ENCODE data around the gene BMF. TPM values are rescaled to one million over a fixed set of nuclear protein-coding genes. Genes with fewer than 3 reads are reported as not detected.

BMF gene
- total RNA-seq, 2 experiments from 2014 or later, result 4.8 to 11.1 TPM

GRCh38 chr15:40081691-40082194 lies 26.9 kb downstream of the BMF start:
- no peak overlapping the region for H2AFZ ChIP-seq (ENCODE audit: low read length)
- intact Hi-C loops (cut with micrococcal nuclease; ENCODE audit: unreplicated experiment), result no loop called here
- H3K79me2 ChIP-seq (ENCODE audit: insufficient read depth, low read depth, low read length), result no peaks in the 10 kb centered on the region
- H3K4me3 ChIP-seq (ENCODE audit: low read depth, low read length, poor library complexity, severe bottlenecking), result no peak overlapping the region
- TF ChIP-seq CTCF (conservative IDR thresholded peaks at IDR 0.05; ENCODE audit: low read length) (no peak), EZH2phosphoT487 (IDR thresholded peaks at IDR 0.05; ENCODE audit: borderline replicate concordance, low read depth, low read length) (no peak)
- DNase-seq (ENCODE audit: low spot score), result no peak
- ChIA-PET POLR2A (interaction anchor here (1.1 kb wide), 1 partner anchor 15 kb away, joined by 3 read pairs; no protein-coding TSS in a partner anchor), CTCF (ENCODE audit: unreplicated experiment) (no interaction called here)
- peaks cover 27% of the 10 kb centered on the region for H3K4me1 ChIP-seq (ENCODE audit: insufficient read depth, low read length, poor library complexity, severe bottlenecking)
- H4K20me1 ChIP-seq (ENCODE audit: insufficient read depth, low read length), result no peaks in the 10 kb centered on the region
- H3K9me3 ChIP-seq (ENCODE audit: low read length), result no peaks in the 10 kb centered on the region
- no peak overlapping the region for H3K27ac ChIP-seq (ENCODE audit: low read depth, low read length, poor library complexity, severe bottlenecking)
- H3K4me2 ChIP-seq (ENCODE audit: low read length), result peak overlapping the region; percentile 46; the same call in 1 of the 2 replicates
- no peaks in the 10 kb centered on the region for H3K36me3 ChIP-seq (ENCODE audit: insufficient read depth, low read length)
- no peaks in the 10 kb centered on the region for H3K9me2 ChIP-seq (ENCODE audit: insufficient read depth, low read length)
- BruUV-seq (replicated peaks), result no TSS peak

GRCh38 chr15:40080847-40081246 lies 27.8 kb downstream of the BMF start:
- TF ChIP-seq CTCF (conservative IDR thresholded peaks at IDR 0.05; ENCODE audit: low read length) (no peak), EZH2phosphoT487 (IDR thresholded peaks at IDR 0.05; ENCODE audit: borderline replicate concordance, low read depth, low read length) (no peak)
- Histone ChIP-seq H3K4me1 (ENCODE audit: insufficient read depth, low read length, poor library complexity, severe bottlenecking) (peaks cover 27% of the 10 kb centered on the region), H3K36me3 (ENCODE audit: insufficient read depth, low read length) (no peaks in the 10 kb centered on the region), H3K9me3 (ENCODE audit: low read length) (no peaks in the 10 kb centered on the region), H3K9me2 (ENCODE audit: insufficient read depth, low read length) (no peaks in the 10 kb centered on the region), H2AFZ (ENCODE audit: low read length) (no peak overlapping the region), H3K4me2 (ENCODE audit: low read length) (no peak overlapping the region), H3K4me3 (ENCODE audit: low read depth, low read length, poor library complexity, severe bottlenecking) (no peak overlapping the region), H4K20me1 (ENCODE audit: insufficient read depth, low read length) (no peaks in the 10 kb centered on the region), H3K79me2 (ENCODE audit: insufficient read depth, low read depth, low read length) (no peaks in the 10 kb centered on the region), H3K27ac (ENCODE audit: low read depth, low read length, poor library complexity, severe bottlenecking) (no peak overlapping the region)
- ChIA-PET CTCF (ENCODE audit: unreplicated experiment) (no interaction called here), POLR2A (interaction anchor here (0.6 kb wide), 1 partner anchor 32 kb away, joined by 3 read pairs; no protein-coding TSS in a partner anchor)
- intact Hi-C loops (cut with micrococcal nuclease; ENCODE audit: unreplicated experiment), result no loop called here
- DNase-seq (ENCODE audit: low spot score), result no peak
- no TSS peak for BruUV-seq (replicated peaks)

- Histone ChIP-seq H3K4me3 (ENCODE audit: low read depth, low read length, poor library complexity, severe bottlenecking) (no peak overlapping the region), H3K9me3 (ENCODE audit: low read length) (no peaks in the 10 kb centered on the region), H3K36me3 (ENCODE audit: insufficient read depth, low read length) (no peaks in the 10 kb centered on the region), H3K27ac (ENCODE audit: low read depth, low read length, poor library complexity, severe bottlenecking) (no peak overlapping the region), H4K20me1 (ENCODE audit: insufficient read depth, low read length) (no peaks in the 10 kb centered on the region), H2AFZ (ENCODE audit: low read length) (no peak overlapping the region), H3K4me1 (ENCODE audit: insufficient read depth, low read length, poor library complexity, severe bottlenecking) (peaks cover 27% of the 10 kb centered on the region), H3K79me2 (ENCODE audit: insufficient read depth, low read depth, low read length) (no peaks in the 10 kb centered on the region), H3K9me2 (ENCODE audit: insufficient read depth, low read length) (no peaks in the 10 kb centered on the region), H3K4me2 (ENCODE audit: low read length) (no peak overlapping the region)
- intact Hi-C loops (cut with micrococcal nuclease; ENCODE audit: unreplicated experiment), result no loop called here
- no peak for TF ChIP-seq CTCF (conservative IDR thresholded peaks at IDR 0.05; ENCODE audit: low read length)
- TF ChIP-seq EZH2phosphoT487 (IDR thresholded peaks at IDR 0.05; ENCODE audit: borderline replicate concordance, low read depth, low read length), result no peak
- BruUV-seq (replicated peaks), result no TSS peak
- DNase-seq (ENCODE audit: low spot score), result no peak
- ChIA-PET POLR2A (no interaction called here), CTCF (ENCODE audit: unreplicated experiment) (no interaction called here)
Measured at GRCh38 chr15:40080104-40080503, 28.6 kb downstream of the BMF start.
